Neuronal stem cell (in vitro differentiated cells): ENCODE results near the gene TSPYL1.

Source experiments
- DNase-seq: peaks from one replicate; pipeline ENCODE4 v3.0.0-alpha.2; 2013; ENCODE audit warnings: low spot score
- H2AFZ ChIP-seq: one replicate; pipeline ENCODE4 v1.6.1; 2013; ENCODE audit warnings: mild to moderate bottlenecking, low read length, inconsistent platforms
- H2AK5ac ChIP-seq: 2 replicates; pipeline ENCODE4 v1.6.1; 2013; ENCODE audit warnings: low read depth, mild to moderate bottlenecking, inconsistent platforms, low read length, moderate library complexity, mixed read lengths
- H2BK120ac ChIP-seq: 2 replicates; pipeline ENCODE4 v1.6.1; 2013; ENCODE audit warnings: low read depth, mild to moderate bottlenecking, inconsistent platforms, low read length, moderate library complexity, mixed read lengths
- H2BK12ac ChIP-seq: one replicate; pipeline ENCODE4 v1.6.1; 2013; ENCODE audit warnings: low read length, inconsistent platforms
- H2BK15ac ChIP-seq: 2 replicates; pipeline ENCODE4 v1.6.1; 2013; ENCODE audit warnings: mild to moderate bottlenecking, low read length, inconsistent platforms, mixed read lengths
- H2BK5ac ChIP-seq: one replicate; pipeline ENCODE4 v1.6.1; 2013; ENCODE audit warnings: inconsistent platforms, mild to moderate bottlenecking, low read length, moderate library complexity
- H3K14ac ChIP-seq: one replicate; pipeline ENCODE4 v1.6.1; 2013; ENCODE audit warnings: low read length, inconsistent platforms
- H3K18ac ChIP-seq: 2 replicates; pipeline ENCODE4 v1.6.1; 2013; ENCODE audit warnings: low read length, inconsistent platforms
- H3K23ac ChIP-seq: 2 replicates; pipeline ENCODE4 v1.6.1; 2013; ENCODE audit warnings: low read depth, mild to moderate bottlenecking, mixed read lengths, low read length, inconsistent platforms; ENCODE audit not compliant: poor library complexity
- H3K27ac ChIP-seq: replicated peaks from 3 replicates; pipeline ENCODE4 v1.5.1; 2013; ENCODE audit warnings: low read length, inconsistent platforms
- H3K27me3 ChIP-seq, 3 experiments: 2 replicates each; pipeline ENCODE4 v1.6.1; 2013; ENCODE audit warnings: low read length in 3 of 3, mild to moderate bottlenecking in 2 of 3, inconsistent platforms in 1 of 3, low read depth in 1 of 3, mixed read lengths in 1 of 3, moderate library complexity in 1 of 3; ENCODE audit not compliant: control insufficient read depth in 3 of 3, insufficient read depth in 3 of 3
- H3K36me3 ChIP-seq, 2 donors: replicated peaks in 1 of 2; 2 replicates each; pipeline ENCODE4 v1.6.1; 2013; ENCODE audit warnings: low read length in 2 of 2; ENCODE audit not compliant: control insufficient read depth in 2 of 2, insufficient read depth in 2 of 2
- H3K4ac ChIP-seq: 2 replicates; pipeline ENCODE4 v1.6.1; 2013; ENCODE audit warnings: inconsistent platforms, mild to moderate bottlenecking, low read length, moderate library complexity
- H3K4me1 ChIP-seq, 2 donors: 1 replicate in 1 of 2; 2 replicates in 1 of 2; pipeline ENCODE4 v1.6.1; 2013; ENCODE audit warnings: low read length in 2 of 2, low read depth in 1 of 2; ENCODE audit not compliant: control insufficient read depth in 2 of 2, insufficient read depth in 1 of 2
- H3K4me2 ChIP-seq: one replicate; pipeline ENCODE4 v1.6.1; 2013; ENCODE audit warnings: mild to moderate bottlenecking, low read length, inconsistent platforms; ENCODE audit not compliant: insufficient read depth, poor library complexity, severe bottlenecking
- H3K4me3 ChIP-seq, 2 donors: 2 replicates each; pipeline ENCODE4 v1.5.1; 2013; ENCODE audit warnings: low read length in 2 of 2, mild to moderate bottlenecking in 2 of 2, inconsistent platforms in 1 of 2, moderate library complexity in 1 of 2
- H3K79me1 ChIP-seq: one replicate; pipeline ENCODE4 v1.6.1; 2013; ENCODE audit warnings: low read depth, mild to moderate bottlenecking, inconsistent platforms, low read length, moderate library complexity
- H3K9ac ChIP-seq: one replicate; pipeline ENCODE4 v1.6.1; 2013; ENCODE audit warnings: mild to moderate bottlenecking, low read depth, low read length, inconsistent platforms; ENCODE audit not compliant: poor library complexity
- H3K9me3 ChIP-seq, 2 donors: replicated peaks in 1 of 2; 2 replicates each; pipeline versions ENCODE3 to v1.6.1; 2013; ENCODE audit warnings: low read length in 2 of 2, mild to moderate bottlenecking in 2 of 2, inconsistent platforms in 1 of 2, low read depth in 1 of 2, mixed read lengths in 1 of 2, moderate library complexity in 1 of 2; ENCODE audit not compliant: control insufficient read depth in 2 of 2, insufficient read depth in 1 of 2
- H4K8ac ChIP-seq: one replicate; pipeline ENCODE4 v1.6.1; 2013; ENCODE audit warnings: low read depth, mild to moderate bottlenecking, inconsistent platforms, low read length, moderate library complexity
- H4K91ac ChIP-seq: one replicate; pipeline ENCODE4 v1.6.1; 2013; ENCODE audit warnings: low read length, low read depth, mild to moderate bottlenecking, inconsistent platforms; ENCODE audit not compliant: poor library complexity
- WGBS, 2 donors: extraction: QIAGEN DNeasy Blood & Tissue Kit; methylation state at CpG; one replicate each; pipeline ENCODE4 v1.1.7; 2013; ENCODE audit warnings: missing lambda C conversion rate in 2 of 2, mixed read lengths in 1 of 2; ENCODE audit not compliant: insufficient read length in 2 of 2, insufficient replicate concordance in 1 of 2; ENCODE audit errors: extremely low coverage in 2 of 2; 5-methylcytosine and 5-hydroxymethylcytosine counted together

TSPYL1 gene

GRCh38 chr6:116246089-116246488, 33.6 kb downstream of the TSPYL1 start:
- no peak for DNase-seq
- Histone ChIP-seq H2BK15ac (no peak overlapping the region), H3K4me3 (no peak overlapping the region), H3K4me1 (peaks cover 6 to 7% of the 10 kb centered on the region in 2 donors), H3K27me3 (no peaks in the 10 kb centered on the region), H2BK12ac (no peak overlapping the region), H3K9me3 (no peaks in the 10 kb centered on the region), H2BK5ac (no peak overlapping the region), H2AFZ (no peak overlapping the region), H3K18ac (no peak overlapping the region), H3K9ac (no peak overlapping the region), H4K91ac (no peak overlapping the region), H3K4me2 (no peak overlapping the region), H2BK120ac (no peak overlapping the region), H2AK5ac (no peak overlapping the region), H4K8ac (no peak overlapping the region), H3K79me1 (no peaks in the 10 kb centered on the region), H3K36me3 (peaks cover 3 to 23% of the 10 kb centered on the region in 2 donors), H3K27ac (no peak overlapping the region), H3K4ac (no peak overlapping the region), H3K23ac (no peak overlapping the region), H3K14ac (no peak overlapping the region)
- no CpG with 5 or more reads among the region's 4 CpGs for WGBS, 2 donors

GRCh38 chr6:116244284-116244683, 35.4 kb downstream of the TSPYL1 start:
- H2AK5ac ChIP-seq: no peak overlapping the region
- H2AFZ ChIP-seq: no peak overlapping the region
- H3K9me3 ChIP-seq: no peaks in the 10 kb centered on the region
- H4K8ac ChIP-seq: peak overlapping the region; percentile 29
- H3K36me3 ChIP-seq: peaks cover 3 to 8% of the 10 kb centered on the region in 2 donors
- no peak overlapping the region for H3K18ac ChIP-seq
- no peak overlapping the region for H3K27ac ChIP-seq
- H3K4ac ChIP-seq: no peak overlapping the region
- no peak overlapping the region for H2BK15ac ChIP-seq
- no peak for DNase-seq
- H3K23ac ChIP-seq: no peak overlapping the region
- H3K4me1 ChIP-seq: peaks cover 0 to 3% of the 10 kb centered on the region in 2 donors
- WGBS, 2 donors: no CpG with 5 or more reads among the region's 4 CpGs
- H3K79me1 ChIP-seq: no peaks in the 10 kb centered on the region
- no peak overlapping the region for H2BK120ac ChIP-seq
- H3K9ac ChIP-seq: no peak overlapping the region
- H3K14ac ChIP-seq: no peak overlapping the region
- no peak overlapping the region for H3K4me3 ChIP-seq
- no peak overlapping the region for H2BK5ac ChIP-seq
- no peak overlapping the region for H3K4me2 ChIP-seq
- no peaks in the 10 kb centered on the region for H3K27me3 ChIP-seq
- H2BK12ac ChIP-seq: no peak overlapping the region
- H4K91ac ChIP-seq: no peak overlapping the region

GRCh38 chr6:116239856-116240255, 39.9 kb downstream of the TSPYL1 start:
- no peak overlapping the region for H2BK12ac ChIP-seq
- H3K9me3 ChIP-seq: no peaks in the 10 kb centered on the region
- H3K4me3 ChIP-seq: no peak overlapping the region
- H2AFZ ChIP-seq: no peak overlapping the region
- no peak overlapping the region for H2BK15ac ChIP-seq
- H3K4ac ChIP-seq: no peak overlapping the region
- H2BK5ac ChIP-seq: no peak overlapping the region
- H3K23ac ChIP-seq: no peak overlapping the region
- no peaks in the 10 kb centered on the region for H3K4me1 ChIP-seq
- H3K79me1 ChIP-seq: no peaks in the 10 kb centered on the region
- no peak overlapping the region for H3K27ac ChIP-seq
- H3K4me2 ChIP-seq: no peak overlapping the region
- WGBS, 2 donors: no CpG with 5 or more reads among the region's 1 CpG
- H3K18ac ChIP-seq: no peak overlapping the region
- H3K9ac ChIP-seq: no peak overlapping the region
- H2BK120ac ChIP-seq: no peak overlapping the region
- H2AK5ac ChIP-seq: no peak overlapping the region
- H4K8ac ChIP-seq: no peak overlapping the region
- H4K91ac ChIP-seq: no peak overlapping the region
- no peak for DNase-seq
- H3K36me3 ChIP-seq: peaks cover 4 to 7% of the 10 kb centered on the region in 2 donors
- H3K14ac ChIP-seq: no peak overlapping the region
- no peaks in the 10 kb centered on the region for H3K27me3 ChIP-seq

GRCh38 chr6:116239256-116239655, 40.5 kb downstream of the TSPYL1 start:
- Histone ChIP-seq H4K91ac (no peak overlapping the region), H2BK120ac (no peak overlapping the region), H3K4me2 (no peak overlapping the region), H2AFZ (no peak overlapping the region), H3K27me3 (no peaks in the 10 kb centered on the region), H2BK5ac (no peak overlapping the region), H3K14ac (no peak overlapping the region), H2BK12ac (no peak overlapping the region), H3K79me1 (no peaks in the 10 kb centered on the region), H3K9me3 (no peaks in the 10 kb centered on the region), H3K4ac (no peak overlapping the region), H3K36me3 (peaks cover 3 to 5% of the 10 kb centered on the region in 2 donors), H3K9ac (no peak overlapping the region), H3K23ac (no peak overlapping the region), H3K4me3 (no peak overlapping the region), H2AK5ac (no peak overlapping the region), H3K27ac (no peak overlapping the region), H3K4me1 (no peaks in the 10 kb centered on the region), H4K8ac (no peak overlapping the region), H2BK15ac (no peak overlapping the region), H3K18ac (no peak overlapping the region)
- DNase-seq: no peak
- WGBS, 2 donors: no CpG with 5 or more reads among the region's 2 CpGs
